GM10266 (cell line): ENCODE data around the gene HELB.

Experiments used
- DNase-seq: peaks from one replicate; pipeline ENCODE4 v3.0.0; 2012; ENCODE audit errors: extremely low spot score
- TF ChIP-seq, protein P1 (sequence below): IDR thresholded peaks from 2 replicates; pipeline ENCODE4 v1.5.1; 2012; ENCODE audit warnings: mild to moderate bottlenecking, low read depth; ENCODE audit not compliant: control insufficient read depth, insufficient read depth; ENCODE audit errors: missing control alignments

HELB gene

DNA sequence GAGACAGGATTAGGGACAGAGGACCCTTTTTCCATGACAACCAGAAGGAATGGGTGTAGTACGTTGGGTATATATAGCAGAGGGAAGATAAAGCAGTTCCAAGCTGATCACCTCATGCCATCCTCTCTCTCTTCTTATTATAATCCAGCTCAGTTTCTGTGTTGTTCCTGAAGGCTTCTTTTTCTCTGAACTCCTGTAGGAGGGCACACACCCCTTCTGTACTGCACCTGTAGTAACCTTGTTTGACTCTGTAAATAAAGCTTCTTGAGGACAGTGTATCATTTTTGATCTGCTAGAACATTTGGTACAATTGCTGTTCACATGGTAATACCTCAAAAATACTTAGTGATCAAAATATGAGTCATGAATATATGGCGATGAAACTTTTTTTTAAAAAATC is 33.5 kb downstream of the HELB start:
- no peak for DNase-seq
- TF ChIP-seq, protein P1, sequence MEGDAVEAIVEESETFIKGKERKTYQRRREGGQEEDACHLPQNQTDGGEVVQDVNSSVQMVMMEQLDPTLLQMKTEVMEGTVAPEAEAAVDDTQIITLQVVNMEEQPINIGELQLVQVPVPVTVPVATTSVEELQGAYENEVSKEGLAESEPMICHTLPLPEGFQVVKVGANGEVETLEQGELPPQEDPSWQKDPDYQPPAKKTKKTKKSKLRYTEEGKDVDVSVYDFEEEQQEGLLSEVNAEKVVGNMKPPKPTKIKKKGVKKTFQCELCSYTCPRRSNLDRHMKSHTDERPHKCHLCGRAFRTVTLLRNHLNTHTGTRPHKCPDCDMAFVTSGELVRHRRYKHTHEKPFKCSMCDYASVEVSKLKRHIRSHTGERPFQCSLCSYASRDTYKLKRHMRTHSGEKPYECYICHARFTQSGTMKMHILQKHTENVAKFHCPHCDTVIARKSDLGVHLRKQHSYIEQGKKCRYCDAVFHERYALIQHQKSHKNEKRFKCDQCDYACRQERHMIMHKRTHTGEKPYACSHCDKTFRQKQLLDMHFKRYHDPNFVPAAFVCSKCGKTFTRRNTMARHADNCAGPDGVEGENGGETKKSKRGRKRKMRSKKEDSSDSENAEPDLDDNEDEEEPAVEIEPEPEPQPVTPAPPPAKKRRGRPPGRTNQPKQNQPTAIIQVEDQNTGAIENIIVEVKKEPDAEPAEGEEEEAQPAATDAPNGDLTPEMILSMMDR, result no peak

DNA sequence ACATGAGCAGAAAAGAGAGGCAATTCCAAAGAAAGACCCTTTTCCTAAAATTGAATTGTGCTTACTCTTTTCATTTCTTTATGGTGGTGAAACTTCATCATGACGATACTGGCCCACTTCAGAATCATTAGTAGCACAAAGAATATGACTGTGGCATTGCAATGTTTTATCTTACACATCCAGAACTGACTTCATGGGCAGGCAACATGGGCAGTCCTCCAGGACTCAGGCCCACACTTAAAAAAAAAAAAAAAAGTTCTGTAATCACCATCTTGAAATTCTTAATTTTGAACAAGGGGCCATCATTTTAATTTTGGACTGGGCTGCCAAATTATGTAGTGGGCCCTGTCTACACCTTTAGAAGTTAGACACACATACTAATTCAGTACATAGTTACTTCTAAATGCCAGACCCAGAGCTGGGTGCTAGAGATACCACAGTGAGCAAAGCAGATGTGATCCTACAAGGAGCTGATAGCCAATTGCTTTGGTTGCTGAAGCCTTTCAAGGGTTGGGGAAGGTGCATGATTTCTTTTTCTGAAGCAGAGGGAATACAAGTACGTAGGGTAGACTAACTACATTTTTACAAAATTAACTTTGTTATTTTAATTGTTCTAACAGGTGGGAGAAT is 35.2 kb downstream of the HELB start:
- TF ChIP-seq, protein P1, result no peak
- DNase-seq, result no peak

DNA sequence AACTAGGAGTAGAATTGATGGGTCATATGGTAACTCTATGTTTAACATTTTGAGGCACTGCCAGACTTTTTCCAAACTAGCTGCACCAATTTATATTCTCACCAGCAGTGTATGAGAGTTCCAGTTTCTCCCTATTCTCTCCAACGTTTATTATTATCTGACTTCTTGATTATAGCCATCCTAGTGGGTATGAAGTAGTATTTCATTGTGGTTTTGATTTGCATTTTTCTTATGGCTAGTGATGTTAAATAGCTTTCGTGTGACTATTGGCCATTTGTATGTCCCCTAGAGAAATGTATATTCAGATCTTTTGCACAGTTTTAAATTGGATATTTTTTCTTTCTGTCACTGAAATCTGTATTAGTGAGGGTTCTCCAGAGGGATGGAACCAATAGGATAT is 37.8 kb downstream of the HELB start:
- TF ChIP-seq, protein P1, result no peak
- no peak for DNase-seq

DNA sequence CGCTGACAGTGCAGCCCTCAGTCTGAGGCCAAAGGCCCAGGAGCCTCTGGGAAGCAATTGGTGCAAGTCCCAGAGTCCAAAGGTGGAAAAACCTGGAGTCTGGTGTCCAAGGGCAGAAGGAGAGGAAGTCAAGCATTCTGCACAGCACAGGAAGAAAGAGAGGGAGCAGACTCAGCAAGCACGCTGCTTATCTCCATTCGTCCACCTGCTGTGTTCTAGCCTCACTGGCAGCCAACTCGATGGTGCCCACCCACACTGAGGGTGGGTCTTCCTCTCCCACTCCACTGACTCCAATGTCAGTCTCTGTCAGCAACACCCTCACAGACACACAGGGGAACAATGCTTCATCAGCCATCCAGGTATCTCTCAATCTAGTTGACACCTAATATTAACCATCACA is 38.8 kb downstream of the HELB start:
- TF ChIP-seq, protein P1, result no peak

DNA sequence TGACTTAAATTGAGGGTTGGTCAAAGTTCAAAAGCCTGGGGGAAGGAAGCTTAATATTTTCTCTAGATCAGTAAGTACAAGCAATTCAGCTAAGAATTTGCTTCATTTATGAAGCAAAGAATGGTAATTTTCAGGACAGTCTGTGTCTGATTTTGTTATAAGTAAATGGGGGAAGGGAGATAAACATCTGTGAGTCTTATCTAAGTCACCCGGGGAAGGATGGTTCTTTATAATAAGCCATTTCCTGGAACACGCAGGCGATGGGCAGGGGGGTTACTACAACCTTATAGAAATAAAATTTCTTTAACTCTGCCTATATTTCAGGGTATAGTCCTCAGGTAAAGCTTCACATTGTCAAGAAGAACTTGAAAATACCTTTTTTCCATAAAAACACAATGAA is 42.9 kb downstream of the HELB start:
- no peak for DNase-seq

More for the DNA sequence above, 38.8 kb downstream of the HELB start:
- DNase-seq, result no peak

DNA sequence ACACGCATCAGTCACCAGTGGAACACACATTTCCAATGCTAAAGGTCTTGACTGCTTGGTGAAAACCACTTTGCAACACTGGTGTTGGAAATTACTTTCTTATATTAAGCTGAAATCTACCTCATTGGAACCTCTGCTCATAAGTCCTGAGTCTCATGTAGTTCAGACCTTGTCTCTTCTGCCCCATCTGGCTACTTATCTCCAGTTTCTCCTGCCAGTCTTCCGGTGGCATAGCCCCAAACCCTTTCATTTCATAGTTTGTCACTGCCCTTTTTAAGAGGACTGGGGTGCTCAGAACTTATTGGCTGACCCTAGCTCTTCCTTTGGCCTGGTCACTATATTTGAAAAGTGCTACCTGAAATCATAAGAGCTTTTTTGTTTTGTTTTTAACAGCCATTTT is 43.7 kb downstream of the HELB start:
- TF ChIP-seq, protein P1, result no peak
- DNase-seq, result no peak

More for the DNA sequence above, 42.9 kb downstream of the HELB start:
- TF ChIP-seq, protein P1, result no peak

DNA sequence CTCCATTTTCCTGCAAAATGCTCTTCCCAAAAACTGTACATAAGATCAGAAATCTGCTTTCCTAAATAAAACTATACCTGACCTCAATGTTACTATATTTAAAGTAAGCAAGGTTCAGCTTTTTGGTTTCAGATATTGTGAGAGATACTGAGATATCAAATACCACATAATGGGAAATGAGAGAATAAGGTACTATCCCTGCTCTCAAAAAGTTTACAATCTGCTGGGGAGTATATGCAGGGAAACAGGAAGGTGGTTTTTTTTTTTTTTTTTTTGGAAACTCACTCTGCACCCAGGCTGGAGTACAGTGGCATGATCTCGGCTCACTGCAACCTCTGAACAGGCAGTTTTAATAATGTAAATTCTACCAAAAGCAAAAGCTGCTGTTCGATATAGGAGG is 49.0 kb downstream of the HELB start:
- no peak for DNase-seq
- TF ChIP-seq, protein P1, result no peak
